T-helper 17 cell (primary cell): Measurements from ENCODE around the gene SBK2. TPM values are rescaled to one million over a fixed set of nuclear protein-coding genes. Genes with fewer than 3 reads are reported as not detected.

ENCODE experiments used
- ATAC-seq: fragments of 150-1000 bp; cut with Tn5 transposase; 2 replicates; pipeline ENCODE4 v1.10.0; 2021; ENCODE audit warnings: mild to moderate bottlenecking, moderate library complexity
- DNase-seq, 3 donors: peaks; one replicate each; pipeline versions ENCODE4 v3.0.0 to v3.0.0-alpha.2; 2020 to 2021
- H3K9me3 ChIP-seq: one replicate; pipeline ENCODE4 v1.7.0; 2013; ENCODE audit warnings: low read length, mild to moderate bottlenecking; ENCODE audit not compliant: control insufficient read depth, poor library complexity, severe bottlenecking
- H3K27ac Mint-ChIP-seq: one replicate; pipeline ENCODE4 v1.8.0; 2022; ENCODE audit warnings: mild to moderate bottlenecking, moderate library complexity, mixed read lengths
- H3K27me3 Mint-ChIP-seq: one replicate; pipeline ENCODE4 v1.8.0; 2022; ENCODE audit warnings: mixed read lengths
- H3K36me3 Mint-ChIP-seq: one replicate; pipeline ENCODE4 v1.8.0; 2022; ENCODE audit warnings: low read depth, mixed read lengths
- H3K4me1 Mint-ChIP-seq: one replicate; pipeline ENCODE4 v1.8.0; 2022; ENCODE audit warnings: mild to moderate bottlenecking, mixed read lengths
- H3K4me3 Mint-ChIP-seq: one replicate; pipeline ENCODE4 v1.8.0; 2022; ENCODE audit warnings: mild to moderate bottlenecking, moderate library complexity, mixed read lengths
- total RNA-seq, 4 donors: library from RNA in 2 of 4; stranded (reverse) in 2 of 4; gene quantifications; one replicate each; pipeline ENCODE4 v1.2.3 and lab custom pipeline; 2022 to 2026

SBK2 gene
- total RNA-seq, 2 donors from 2014 or later = not detected

DNA sequence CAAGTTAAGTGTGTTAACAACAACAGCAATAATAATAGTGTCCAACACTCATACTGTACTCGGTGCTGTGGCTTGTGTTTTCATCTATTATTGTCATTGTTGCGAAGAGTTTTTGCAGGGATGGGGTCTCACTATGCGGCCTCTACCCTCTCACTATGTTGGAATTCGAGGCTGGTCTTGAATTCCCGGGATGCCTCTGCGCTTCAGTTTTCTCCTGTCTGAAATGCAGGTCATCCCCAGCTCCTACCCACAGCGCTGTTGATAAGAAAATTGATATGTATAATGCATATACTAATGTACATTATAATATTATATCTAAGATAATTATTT lies 13.4 kb upstream of the SBK2 start:
- H3K9me3 ChIP-seq = no peaks in the 10 kb centered on the region
- no peak for DNase-seq
- no peaks in the 10 kb centered on the region for H3K4me1 Mint-ChIP-seq
- H3K27me3 Mint-ChIP-seq = peaks cover 56% of the 10 kb centered on the region
- peaks cover 7% of the 10 kb centered on the region for H3K36me3 Mint-ChIP-seq
- H3K27ac Mint-ChIP-seq = no peak overlapping the region
- H3K4me3 Mint-ChIP-seq = no peak overlapping the region
- no peak for ATAC-seq

DNA sequence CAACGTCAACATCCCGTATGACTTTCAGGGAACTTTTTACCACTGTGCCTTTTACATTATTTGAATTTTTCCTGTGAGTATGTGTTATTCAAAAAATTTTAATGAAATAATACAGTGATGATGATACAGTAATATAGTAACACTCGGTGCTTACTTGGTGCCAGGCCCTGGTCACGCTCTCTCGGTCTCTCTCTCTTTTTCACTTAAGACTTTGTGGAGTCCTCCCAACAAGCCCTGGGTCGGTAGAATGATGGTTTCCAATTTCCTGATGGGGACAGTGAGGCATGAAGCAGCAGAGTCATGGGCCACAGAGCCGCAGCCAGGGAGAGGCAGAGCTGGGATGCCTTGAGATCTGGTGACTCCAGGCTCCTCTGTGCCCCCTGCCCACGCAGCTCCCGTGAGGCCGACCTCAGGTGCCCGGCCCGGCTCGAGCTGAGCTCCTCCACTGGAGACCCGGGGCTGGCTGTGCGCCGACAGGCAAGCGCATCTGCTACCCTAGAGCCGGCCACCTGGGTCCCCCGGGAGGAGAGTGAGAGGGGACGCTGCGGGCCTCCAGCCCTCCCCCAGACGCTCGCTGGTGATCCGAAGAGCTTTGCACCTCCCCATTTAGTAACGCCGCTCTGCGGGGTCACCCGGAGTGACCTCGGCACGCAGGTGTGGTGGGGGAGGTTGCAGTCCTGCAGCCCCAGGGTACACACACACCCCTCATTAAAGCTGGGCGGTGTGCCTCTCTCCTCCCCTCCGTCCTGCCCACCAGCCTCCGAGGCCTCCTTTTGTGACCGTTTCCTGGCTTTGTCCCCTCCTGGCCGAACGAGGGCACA lies 12.8 kb upstream of the SBK2 start:
- no peak for ATAC-seq
- Mint-ChIP-seq H3K4me3 (no peak overlapping the region), H3K4me1 (no peaks in the 10 kb centered on the region), H3K36me3 (peaks cover 7% of the 10 kb centered on the region), H3K27me3 (peaks cover 57% of the 10 kb centered on the region), H3K27ac (no peak overlapping the region)
- no peak for DNase-seq
- no peaks in the 10 kb centered on the region for H3K9me3 ChIP-seq

DNA sequence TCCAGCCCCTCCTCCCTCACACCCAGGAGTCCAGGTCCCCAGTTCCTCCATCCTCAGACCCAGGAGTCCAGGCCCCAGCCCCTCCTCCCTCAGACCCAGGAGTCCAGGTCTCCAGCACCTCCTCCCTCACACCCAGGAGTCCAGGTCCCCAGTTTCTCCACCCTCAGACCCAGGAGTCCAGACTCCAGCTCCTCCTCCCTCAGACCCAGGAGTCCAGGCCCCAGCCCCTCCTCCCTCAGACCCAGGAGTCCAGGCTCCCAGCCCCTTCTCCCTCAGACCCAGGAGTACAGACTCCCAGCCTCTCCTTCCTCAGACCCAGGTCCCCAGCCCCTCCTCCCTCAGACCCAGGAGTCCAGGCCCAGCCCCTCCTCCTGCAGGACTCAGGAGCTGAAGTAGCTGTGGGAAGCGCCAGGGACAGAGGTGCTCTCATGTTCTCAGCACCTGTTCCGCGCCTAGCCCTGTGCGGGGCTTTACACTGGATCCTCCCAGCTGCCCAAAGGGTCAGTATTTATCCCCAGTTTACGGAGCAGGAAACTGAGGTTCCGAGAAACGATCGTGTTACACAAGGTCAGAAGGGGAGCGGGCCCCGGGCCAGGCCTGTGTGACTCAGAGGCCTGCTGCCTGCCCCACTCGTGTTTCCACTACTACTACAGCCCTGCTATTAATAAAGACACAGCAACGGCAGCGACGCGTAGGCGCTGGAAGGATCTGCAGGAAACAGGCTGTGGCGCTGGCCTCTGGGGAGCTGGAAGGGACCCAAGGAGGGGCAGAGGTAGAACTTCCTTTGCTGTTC lies 10.1 kb upstream of the SBK2 start:
- ATAC-seq (no peak), DNase-seq (no peak)
- no peak overlapping the region for H3K4me3 Mint-ChIP-seq
- H3K27ac Mint-ChIP-seq = no peak overlapping the region
- no peaks in the 10 kb centered on the region for H3K4me1 Mint-ChIP-seq
- no peaks in the 10 kb centered on the region for H3K9me3 ChIP-seq
- H3K36me3 Mint-ChIP-seq = peaks cover 7% of the 10 kb centered on the region
- peaks cover 37% of the 10 kb centered on the region for H3K27me3 Mint-ChIP-seq

DNA sequence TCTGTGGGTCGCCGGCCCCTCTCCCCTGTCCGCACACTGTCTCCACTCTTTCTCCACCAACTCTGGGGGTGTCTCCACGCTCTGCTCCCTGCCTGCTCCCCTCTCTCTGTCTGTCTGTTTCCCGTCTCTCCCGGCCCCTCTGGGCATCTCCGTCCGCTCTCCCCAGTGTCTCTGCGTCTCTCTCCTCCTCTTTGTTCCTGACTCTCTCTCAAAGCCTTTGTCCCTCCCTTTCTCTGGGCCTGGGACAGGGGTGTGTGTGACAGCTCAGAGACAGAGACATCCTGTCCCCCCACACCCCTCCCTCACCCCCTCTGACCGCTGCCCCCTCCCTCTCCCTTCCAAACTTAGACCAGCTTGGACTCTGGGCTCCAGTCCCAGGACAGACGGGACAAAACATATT lies 9.1 kb upstream of the SBK2 start:
- Mint-ChIP-seq H3K27me3 (peaks cover 30% of the 10 kb centered on the region), H3K36me3 (peaks cover 7% of the 10 kb centered on the region), H3K4me3 (no peak overlapping the region), H3K4me1 (no peaks in the 10 kb centered on the region), H3K27ac (no peak overlapping the region)
- no peak for DNase-seq
- H3K9me3 ChIP-seq = no peaks in the 10 kb centered on the region
- ATAC-seq = no peak

DNA sequence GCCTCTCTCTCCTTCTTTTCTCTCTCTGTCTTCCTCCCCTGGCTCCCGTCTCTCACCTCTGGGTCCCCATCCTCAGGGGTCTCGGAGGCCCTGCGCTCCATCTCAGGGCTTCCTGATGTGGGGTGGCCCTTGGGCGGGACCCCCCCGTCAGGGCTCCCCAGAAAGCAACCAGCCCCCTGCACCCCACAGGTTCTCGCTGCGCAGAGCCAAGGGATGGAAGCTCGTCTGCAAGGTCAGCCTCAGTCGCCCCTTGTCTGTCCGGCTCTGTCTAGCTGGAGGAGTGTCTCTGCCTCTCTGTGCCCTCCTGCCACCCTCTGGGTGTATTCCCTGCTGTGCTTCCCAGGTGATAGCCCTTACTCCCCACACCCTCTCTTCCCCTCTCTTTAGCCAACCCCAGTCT lies 8.5 kb upstream of the SBK2 start, which contains the start of gene SBK3:
TSS of gene SBK3 (minus strand) at position 101 of the 400 bp plus-strand sequence. CDS start at position 101, 0 bp downstream.
- ATAC-seq (no peak), DNase-seq (no peak)
- peaks cover 7% of the 10 kb centered on the region for H3K36me3 Mint-ChIP-seq
- H3K9me3 ChIP-seq = no peaks in the 10 kb centered on the region
- H3K4me1 Mint-ChIP-seq = no peaks in the 10 kb centered on the region
- H3K27me3 Mint-ChIP-seq = peaks cover 28% of the 10 kb centered on the region
- no peak within 1 kb of the TSS for H3K4me3 Mint-ChIP-seq
- H3K27ac Mint-ChIP-seq = no peak within 1 kb of the TSS

GRCh38 chr19:55544776-55545439 lies 8.0 kb upstream of the SBK2 start:
- ATAC-seq (no peak), DNase-seq (no peak)
- Mint-ChIP-seq H3K27me3 (peaks cover 28% of the 10 kb centered on the region), H3K36me3 (peaks cover 7% of the 10 kb centered on the region), H3K4me3 (no peak overlapping the region), H3K27ac (no peak overlapping the region), H3K4me1 (no peaks in the 10 kb centered on the region)
- H3K9me3 ChIP-seq = no peaks in the 10 kb centered on the region

DNA sequence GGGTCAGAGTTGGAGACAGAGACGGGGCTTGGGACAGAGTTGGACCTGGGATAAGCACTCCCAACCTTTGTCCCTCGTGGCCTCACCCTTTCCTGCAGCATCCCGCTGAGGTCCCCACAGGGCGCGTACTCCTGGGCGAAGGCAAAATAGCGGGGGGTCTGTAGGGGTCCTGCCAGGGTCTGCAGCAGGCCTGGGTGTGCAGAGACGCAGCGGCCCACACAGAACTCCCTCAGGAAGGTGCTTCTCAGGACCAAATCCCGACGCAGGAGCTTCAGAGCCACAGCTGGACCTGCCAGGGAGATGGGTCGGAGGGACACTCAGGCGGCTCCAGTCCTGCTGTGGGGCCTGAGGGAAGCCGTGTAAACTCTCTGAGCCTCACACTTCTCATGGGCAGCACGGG lies 7.1 kb upstream of the SBK2 start:
- no peak for ATAC-seq
- H3K27ac Mint-ChIP-seq = no peak overlapping the region
- no peaks in the 10 kb centered on the region for H3K4me1 Mint-ChIP-seq
- no peak for DNase-seq
- peaks cover 7% of the 10 kb centered on the region for H3K36me3 Mint-ChIP-seq
- H3K4me3 Mint-ChIP-seq = no peak overlapping the region
- H3K27me3 Mint-ChIP-seq = peaks cover 28% of the 10 kb centered on the region
- no peaks in the 10 kb centered on the region for H3K9me3 ChIP-seq

DNA sequence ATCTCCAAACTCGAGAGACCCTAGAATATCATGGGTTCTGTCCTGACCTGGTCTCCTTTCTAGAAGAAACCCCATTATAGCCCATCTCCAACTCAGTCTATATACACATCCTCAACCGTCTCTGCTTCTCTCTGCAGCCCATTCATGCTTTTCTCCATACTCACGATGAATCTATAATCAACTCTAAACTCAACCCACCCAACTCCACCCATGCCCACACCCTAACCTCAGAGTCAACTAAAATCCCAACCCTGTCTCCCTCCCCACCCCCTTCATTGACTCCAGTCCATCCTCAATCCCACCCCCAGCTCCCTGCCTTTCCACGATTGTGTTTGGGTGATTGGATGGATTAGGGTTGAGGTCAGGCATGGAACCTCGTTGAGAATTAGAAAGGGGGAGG lies 6.6 kb upstream of the SBK2 start:
- H3K36me3 Mint-ChIP-seq = peaks cover 7% of the 10 kb centered on the region
- ATAC-seq (no peak), DNase-seq (no peak)
- H3K4me3 Mint-ChIP-seq = no peak overlapping the region
- peaks cover 28% of the 10 kb centered on the region for H3K27me3 Mint-ChIP-seq
- H3K27ac Mint-ChIP-seq = no peak overlapping the region
- no peaks in the 10 kb centered on the region for H3K9me3 ChIP-seq
- H3K4me1 Mint-ChIP-seq = no peaks in the 10 kb centered on the region

DNA sequence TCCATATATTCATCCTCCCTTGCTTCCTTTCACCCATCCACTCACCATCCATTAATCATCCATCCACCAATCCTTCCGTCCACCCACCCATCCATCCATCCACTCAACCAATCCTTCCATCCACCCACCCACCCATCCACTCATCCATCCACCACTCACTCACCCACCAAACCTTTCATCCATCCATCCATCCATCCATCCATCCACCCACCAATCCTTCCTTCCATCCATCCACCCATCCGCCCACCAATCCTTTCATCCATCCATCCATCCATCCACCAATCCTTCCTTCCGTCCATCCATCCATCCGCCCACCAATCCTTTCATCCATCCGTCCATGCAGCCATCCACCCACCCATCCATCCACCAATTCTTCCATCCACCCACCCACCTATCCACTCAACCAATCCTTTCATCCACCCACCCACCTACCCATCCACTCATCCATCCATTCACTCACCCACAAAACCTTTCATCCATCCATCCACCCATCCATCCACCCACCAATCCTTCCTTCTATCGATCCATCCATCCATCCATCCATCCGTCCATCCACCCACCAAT lies 5.4 kb upstream of the SBK2 start:
- no peaks in the 10 kb centered on the region for H3K9me3 ChIP-seq
- peaks cover 18% of the 10 kb centered on the region for H3K27me3 Mint-ChIP-seq
- no peak for ATAC-seq
- no peak for DNase-seq
- peaks cover 6% of the 10 kb centered on the region for H3K36me3 Mint-ChIP-seq
- no peaks in the 10 kb centered on the region for H3K4me1 Mint-ChIP-seq
- H3K27ac Mint-ChIP-seq = no peak overlapping the region
- H3K4me3 Mint-ChIP-seq = no peak overlapping the region

DNA sequence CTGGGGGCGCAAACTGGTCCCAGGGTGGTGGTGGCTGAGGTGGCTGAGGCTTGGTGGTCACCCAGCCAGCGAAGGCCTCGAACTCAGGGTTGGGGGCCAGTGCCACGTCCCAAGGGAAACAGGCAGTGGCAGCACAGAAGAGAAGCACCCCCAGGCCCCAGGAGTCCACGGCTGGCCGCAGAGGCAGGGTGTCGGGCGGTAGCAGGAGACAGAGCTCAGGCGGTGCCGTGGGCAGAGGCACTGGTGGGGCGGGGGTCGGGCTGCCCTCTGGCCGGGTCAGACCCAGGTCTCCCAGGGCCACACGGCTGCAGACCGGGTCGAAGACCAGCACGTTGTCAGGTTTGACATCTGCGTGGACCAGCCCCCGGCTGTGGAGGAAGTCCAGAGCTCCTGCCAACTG lies 4.2 kb upstream of the SBK2 start:
- ATAC-seq (no peak), DNase-seq (no peak)
- Mint-ChIP-seq H3K27me3 (peaks cover 12% of the 10 kb centered on the region), H3K36me3 (peaks cover 4% of the 10 kb centered on the region), H3K27ac (no peak overlapping the region), H3K4me3 (no peak overlapping the region), H3K4me1 (no peaks in the 10 kb centered on the region)
- no peaks in the 10 kb centered on the region for H3K9me3 ChIP-seq

- H3K27ac Mint-ChIP-seq = no peak overlapping the region
- H3K27me3 Mint-ChIP-seq = peaks cover 7% of the 10 kb centered on the region
- peaks cover 1% of the 10 kb centered on the region for H3K36me3 Mint-ChIP-seq
- no peak for DNase-seq
- no peaks in the 10 kb centered on the region for H3K4me1 Mint-ChIP-seq
- no peak for ATAC-seq
- H3K9me3 ChIP-seq = no peaks in the 10 kb centered on the region
- H3K4me3 Mint-ChIP-seq = no peak overlapping the region
These were observed 3.7 kb upstream of the SBK2 start for GRCh38 chr19:55540619-55541018.

DNA sequence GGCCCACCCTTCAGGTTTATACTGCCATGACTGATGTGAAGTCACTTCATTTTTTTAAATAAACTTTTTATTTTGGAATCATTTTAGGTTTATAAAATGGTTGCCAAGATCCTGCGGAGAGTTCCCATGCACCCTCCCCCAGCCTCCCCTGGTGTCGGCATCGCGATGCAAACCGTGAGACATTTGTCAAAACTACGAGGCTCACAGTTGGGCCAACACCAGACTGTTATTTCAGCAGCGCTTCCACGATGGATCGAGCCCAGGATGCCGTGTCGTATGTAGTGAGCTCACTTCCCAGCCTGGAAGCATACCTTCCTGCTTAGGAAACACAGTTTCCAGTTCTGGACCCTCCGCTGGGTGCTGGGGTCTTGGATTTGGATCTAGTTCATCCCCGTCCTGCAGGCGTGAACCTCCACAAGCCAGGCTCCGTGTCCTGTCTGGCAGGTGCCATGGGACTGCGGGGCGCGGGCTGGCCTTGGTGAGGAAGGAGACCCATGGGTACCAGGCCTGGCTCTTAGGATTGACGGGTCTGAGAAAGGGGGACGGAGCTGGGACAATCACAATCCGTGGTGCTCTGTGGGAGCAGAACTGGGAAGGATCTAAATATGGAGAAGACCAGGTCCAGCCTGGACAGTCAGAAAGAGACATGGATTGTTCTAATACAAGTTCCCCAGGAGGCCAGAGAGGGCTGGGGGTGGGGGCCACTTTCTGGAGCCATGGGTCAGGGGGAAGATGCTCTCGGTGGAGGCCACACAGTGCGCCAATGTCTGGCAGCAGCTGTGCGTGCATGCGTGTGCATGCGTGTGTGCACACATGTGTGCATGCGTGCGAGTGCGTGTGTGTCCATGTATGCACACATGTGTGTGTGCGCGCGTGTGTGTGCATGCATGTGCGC lies 2.4 kb upstream of the SBK2 start:
- no peak overlapping the region for H3K27ac Mint-ChIP-seq
- H3K4me1 Mint-ChIP-seq = no peaks in the 10 kb centered on the region
- no peaks in the 10 kb centered on the region for H3K9me3 ChIP-seq
- no peak for DNase-seq
- H3K4me3 Mint-ChIP-seq = no peak overlapping the region
- no peak for ATAC-seq
- no peaks in the 10 kb centered on the region for H3K36me3 Mint-ChIP-seq
- H3K27me3 Mint-ChIP-seq = no peaks in the 10 kb centered on the region
